ENCODE data around the gene IGFBP6.

The IGFBP6 gene

DNA sequence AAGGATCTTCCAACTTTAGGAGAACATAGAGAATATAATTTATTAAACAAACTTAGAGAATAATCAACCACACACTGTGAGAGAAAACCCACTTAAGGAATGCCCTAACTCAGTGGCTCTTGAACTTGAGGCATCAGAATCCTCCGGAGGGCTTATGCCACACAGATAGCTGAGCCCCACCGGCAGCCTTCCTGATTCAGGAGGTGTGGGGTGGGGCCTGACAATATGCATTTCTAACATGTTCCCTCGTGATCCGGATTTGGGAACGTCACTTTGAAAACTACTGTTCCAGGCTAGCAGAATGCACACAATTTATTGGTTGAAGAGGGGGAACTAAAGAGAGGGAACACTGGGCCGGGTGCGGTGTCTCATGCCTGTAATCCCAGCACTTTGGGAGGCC, 3.8 kb downstream of the IGFBP6 start:
- Histone ChIP-seq H3K9ac (ENCODE audit: low read length) (no peak overlapping the region), H3K9me2 (ENCODE audit: low read depth, low read length) (no peaks in the 10 kb centered on the region), H3K4me2 (ENCODE audit: low read length) (no peak overlapping the region), H3K9me3 (ENCODE audit: low read length) (no peaks in the 10 kb centered on the region), H3F3A (ENCODE audit: insufficient read depth, low read length) (no peaks in the 10 kb centered on the region), H3K27ac (ENCODE audit: low read depth, low read length, poor library complexity, severe bottlenecking) (no peak overlapping the region), H3K36me3 (ENCODE audit: insufficient read depth, low read length) (no peaks in the 10 kb centered on the region), H3K79me2 (ENCODE audit: insufficient read depth, low read length) (no peaks in the 10 kb centered on the region), H3K27me3 (ENCODE audit: insufficient read depth, low read length) (peaks cover 5% of the 10 kb centered on the region; the same call in 1 of the 2 replicates), H2AFZ (ENCODE audit: low read length) (no peak overlapping the region), H4K20me1 (ENCODE audit: insufficient read depth, low read length) (no peaks in the 10 kb centered on the region), H3K4me3 (ENCODE audit: low read depth, low read length, poor library complexity, severe bottlenecking) (no peak overlapping the region), H3K4me1 (ENCODE audit: insufficient read depth, low read length, severe bottlenecking) (peaks cover 50% of the 10 kb centered on the region)
- TF ChIP-seq CTCF (IDR thresholded peaks at IDR 0.05; ENCODE audit: low read length) (no peak), EZH2 (IDR thresholded peaks at IDR 0.05; ENCODE audit: borderline replicate concordance, low read length) (no peak)

DNA sequence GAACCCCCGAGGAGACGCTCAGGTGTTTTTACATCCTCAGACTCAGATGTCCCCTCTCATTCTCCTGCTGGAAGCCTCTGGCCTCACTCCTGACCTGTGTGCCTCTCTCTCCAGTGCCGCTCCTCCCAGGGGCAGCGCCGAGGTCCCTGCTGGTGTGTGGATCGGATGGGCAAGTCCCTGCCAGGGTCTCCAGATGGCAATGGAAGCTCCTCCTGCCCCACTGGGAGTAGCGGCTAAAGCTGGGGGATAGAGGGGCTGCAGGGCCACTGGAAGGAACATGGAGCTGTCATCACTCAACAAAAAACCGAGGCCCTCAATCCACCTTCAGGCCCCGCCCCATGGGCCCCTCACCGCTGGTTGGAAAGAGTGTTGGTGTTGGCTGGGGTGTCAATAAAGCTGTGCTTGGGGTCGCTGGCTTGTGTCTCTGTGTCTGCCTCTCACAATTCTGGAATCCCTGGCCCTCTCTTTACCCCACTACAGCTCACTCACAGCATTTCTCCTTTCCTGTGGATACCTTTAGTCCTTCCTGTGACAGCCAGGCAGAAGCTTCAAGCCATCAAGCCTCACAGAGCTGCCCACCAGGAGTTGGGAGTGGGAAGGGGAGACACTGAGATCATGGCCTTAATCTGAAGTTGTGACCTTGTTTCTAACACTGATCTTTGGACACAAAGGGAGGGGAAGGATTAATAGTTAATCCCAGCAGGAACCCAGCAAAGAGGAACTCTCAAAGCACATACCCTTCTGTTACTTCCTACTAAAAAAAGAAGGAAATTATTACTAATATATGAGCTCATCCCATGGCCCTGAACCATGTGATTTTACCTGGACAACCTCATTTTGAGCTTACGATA, 4.7 kb downstream of the IGFBP6 start:
- H3F3A ChIP-seq (ENCODE audit: insufficient read depth, low read length), result no peaks in the 10 kb centered on the region
- H2AFZ ChIP-seq (ENCODE audit: low read length), result no peak overlapping the region
- H3K4me1 ChIP-seq (ENCODE audit: insufficient read depth, low read length, severe bottlenecking), result peaks cover 49% of the 10 kb centered on the region
- peak overlapping the region; percentile 74; the same call in 1 of the 2 replicates for H3K4me2 ChIP-seq (ENCODE audit: low read length)
- H3K27ac ChIP-seq (ENCODE audit: low read depth, low read length, poor library complexity, severe bottlenecking), result peak overlapping the region; percentile 77
- no peaks in the 10 kb centered on the region for H3K79me2 ChIP-seq (ENCODE audit: insufficient read depth, low read length)
- H3K9me2 ChIP-seq (ENCODE audit: low read depth, low read length), result no peaks in the 10 kb centered on the region
- no peaks in the 10 kb centered on the region for H3K36me3 ChIP-seq (ENCODE audit: insufficient read depth, low read length)
- H4K20me1 ChIP-seq (ENCODE audit: insufficient read depth, low read length), result no peaks in the 10 kb centered on the region
- TF ChIP-seq EZH2 (IDR thresholded peaks at IDR 0.05; ENCODE audit: borderline replicate concordance, low read length) (no peak), CTCF (IDR thresholded peaks at IDR 0.05; ENCODE audit: low read length) (no peak)
- H3K9me3 ChIP-seq (ENCODE audit: low read length), result no peaks in the 10 kb centered on the region
- H3K9ac ChIP-seq (ENCODE audit: low read length), result no peak overlapping the region
- H3K27me3 ChIP-seq (ENCODE audit: insufficient read depth, low read length), result peaks cover 4% of the 10 kb centered on the region; the same call in 1 of the 2 replicates
- no peak overlapping the region for H3K4me3 ChIP-seq (ENCODE audit: low read depth, low read length, poor library complexity, severe bottlenecking)

DNA sequence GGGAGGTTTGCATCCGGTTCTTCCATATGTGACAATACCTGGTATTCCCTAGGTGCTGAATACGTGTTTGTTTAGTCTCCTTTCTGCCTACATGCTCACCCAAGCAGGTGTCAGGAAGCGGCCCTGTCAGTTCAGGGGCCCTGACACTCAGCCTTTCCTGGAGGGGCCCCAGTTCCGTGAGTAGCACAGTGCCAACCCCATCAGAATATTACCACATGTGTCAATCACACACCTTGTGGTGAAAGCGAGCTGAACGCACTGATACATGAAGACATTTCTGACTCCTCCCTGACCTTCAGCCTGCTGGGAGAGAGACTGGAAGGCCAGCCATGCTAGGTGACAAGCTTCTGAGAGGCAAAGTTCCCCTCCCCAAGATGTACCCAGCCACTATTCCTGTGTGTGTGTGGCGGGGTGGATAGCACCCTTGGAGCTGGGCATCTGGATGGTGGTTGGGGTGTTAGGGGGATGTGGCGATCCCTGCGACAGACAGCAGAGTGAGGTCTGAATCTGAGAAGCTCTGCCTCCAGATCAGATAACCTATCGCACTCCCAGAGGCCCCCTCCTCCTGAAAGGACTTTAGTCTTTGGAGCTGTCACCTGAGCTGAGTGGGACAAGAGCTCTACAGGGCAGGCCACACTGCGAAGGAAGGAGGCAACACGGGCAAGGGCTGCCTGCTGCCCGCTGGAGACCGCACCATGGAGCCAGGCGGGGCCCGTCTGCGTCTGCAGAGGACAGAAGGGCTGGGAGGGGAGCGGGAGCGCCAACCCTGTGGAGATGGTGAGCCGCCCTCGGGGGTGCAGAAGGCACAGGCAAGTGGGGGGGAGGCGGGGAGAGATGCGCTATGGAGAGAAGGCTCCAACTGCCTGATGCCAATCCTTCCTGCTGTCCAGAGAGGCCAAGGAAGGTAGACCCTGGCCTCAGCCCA, 5.7 kb downstream of the IGFBP6 start, which contains the start of gene SOAT2:
Gene SOAT2, plus strand, starts transcription at position 604 of the 925 bp plus-strand sequence. Its CDS starts 92 bp downstream, at position 696.
- Histone ChIP-seq H2AFZ (ENCODE audit: low read length) (no peak within 1 kb of the TSS), H3K9me2 (ENCODE audit: low read depth, low read length) (no peaks in the 10 kb centered on the region), H3K27me3 (ENCODE audit: insufficient read depth, low read length) (no peaks in the 10 kb centered on the region), H3K4me3 (ENCODE audit: low read depth, low read length, poor library complexity, severe bottlenecking) (peak within 1 kb of the TSS; percentile 63), H3K9ac (ENCODE audit: low read length) (peak within 1 kb of the TSS; percentile 64), H4K20me1 (ENCODE audit: insufficient read depth, low read length) (no peaks in the 10 kb centered on the region), H3K79me2 (ENCODE audit: insufficient read depth, low read length) (no peaks in the 10 kb centered on the region), H3K27ac (ENCODE audit: low read depth, low read length, poor library complexity, severe bottlenecking) (peak within 1 kb of the TSS; percentile 77), H3K36me3 (ENCODE audit: insufficient read depth, low read length) (peaks cover 4% of the 10 kb centered on the region; the same call in 1 of the 2 replicates), H3K9me3 (ENCODE audit: low read length) (no peaks in the 10 kb centered on the region), H3K4me2 (ENCODE audit: low read length) (peak within 1 kb of the TSS; percentile 74), H3F3A (ENCODE audit: insufficient read depth, low read length) (no peaks in the 10 kb centered on the region), H3K4me1 (ENCODE audit: insufficient read depth, low read length, severe bottlenecking) (peaks cover 39% of the 10 kb centered on the region)
- TF ChIP-seq EZH2 (IDR thresholded peaks at IDR 0.05; ENCODE audit: borderline replicate concordance, low read length) (no peak), CTCF (IDR thresholded peaks at IDR 0.05; ENCODE audit: low read length) (no peak)
